WERI-Rb-1 (cell line): ENCODE measurements around the gene GXYLT2.
"Not testable (repeated sequence)": the region's sequence is repeated elsewhere in the genome, so short reads cannot be mapped to it uniquely, and the experiment has no call there.

ENCODE experiments used
- DNase-seq: peaks from one replicate; pipeline ENCODE4 v3.0.0-alpha.2; 2020
- H3K27ac ChIP-seq: fragments of 250-450 bp; sonication (Bioruptor Pico); 2 replicates; pipeline ENCODE4 v1.5.1; 2020; ENCODE audit warnings: mild to moderate bottlenecking, moderate library complexity
- H3K27me3 ChIP-seq: fragments of 250-450 bp; sonication (Bioruptor Pico); 2 replicates; pipeline ENCODE4 v1.5.1; 2021; ENCODE audit warnings: mild to moderate bottlenecking, low read depth, moderate library complexity; ENCODE audit not compliant: insufficient read depth, severe bottlenecking
- H3K36me3 ChIP-seq: fragments of 250-450 bp; sonication (Bioruptor Pico); 2 replicates; pipeline ENCODE4 v1.5.1; 2020; ENCODE audit warnings: mild to moderate bottlenecking, moderate library complexity
- H3K4me3 ChIP-seq: 2 replicates; pipeline ENCODE4 v1.5.1; 2011; ENCODE audit warnings: low read depth, mild to moderate bottlenecking, control low read depth, low read length
- H3K9me3 ChIP-seq: fragments of 250-450 bp; sonication (Bioruptor Pico); 2 replicates; pipeline ENCODE4 v1.5.1; 2021; ENCODE audit warnings: mild to moderate bottlenecking, moderate library complexity; ENCODE audit not compliant: severe bottlenecking
- TF ChIP-seq, protein P1 (sequence below): IDR thresholded peaks from 2 replicates; pipeline ENCODE4 v1.5.1; 2011; ENCODE audit warnings: low read depth, mild to moderate bottlenecking, control low read depth, inconsistent platforms, low read length

GXYLT2 gene

GRCh38 chr3:72996473-72997333 lies 108.9 kb downstream of the GXYLT2 start, which contains the start of gene PPP4R2:
TSS of gene PPP4R2 (plus strand) at chr3:72996811. CDS start at chr3:72997038, 227 bp downstream.
- no peaks in the 10 kb centered on the region for H3K9me3 ChIP-seq
- TF ChIP-seq, protein P1, sequence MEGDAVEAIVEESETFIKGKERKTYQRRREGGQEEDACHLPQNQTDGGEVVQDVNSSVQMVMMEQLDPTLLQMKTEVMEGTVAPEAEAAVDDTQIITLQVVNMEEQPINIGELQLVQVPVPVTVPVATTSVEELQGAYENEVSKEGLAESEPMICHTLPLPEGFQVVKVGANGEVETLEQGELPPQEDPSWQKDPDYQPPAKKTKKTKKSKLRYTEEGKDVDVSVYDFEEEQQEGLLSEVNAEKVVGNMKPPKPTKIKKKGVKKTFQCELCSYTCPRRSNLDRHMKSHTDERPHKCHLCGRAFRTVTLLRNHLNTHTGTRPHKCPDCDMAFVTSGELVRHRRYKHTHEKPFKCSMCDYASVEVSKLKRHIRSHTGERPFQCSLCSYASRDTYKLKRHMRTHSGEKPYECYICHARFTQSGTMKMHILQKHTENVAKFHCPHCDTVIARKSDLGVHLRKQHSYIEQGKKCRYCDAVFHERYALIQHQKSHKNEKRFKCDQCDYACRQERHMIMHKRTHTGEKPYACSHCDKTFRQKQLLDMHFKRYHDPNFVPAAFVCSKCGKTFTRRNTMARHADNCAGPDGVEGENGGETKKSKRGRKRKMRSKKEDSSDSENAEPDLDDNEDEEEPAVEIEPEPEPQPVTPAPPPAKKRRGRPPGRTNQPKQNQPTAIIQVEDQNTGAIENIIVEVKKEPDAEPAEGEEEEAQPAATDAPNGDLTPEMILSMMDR, result 0 out of 2 replicates have a peak, but pooled peaks have one; percentile 7
- DNase-seq, result peak; percentile 89

DNA sequence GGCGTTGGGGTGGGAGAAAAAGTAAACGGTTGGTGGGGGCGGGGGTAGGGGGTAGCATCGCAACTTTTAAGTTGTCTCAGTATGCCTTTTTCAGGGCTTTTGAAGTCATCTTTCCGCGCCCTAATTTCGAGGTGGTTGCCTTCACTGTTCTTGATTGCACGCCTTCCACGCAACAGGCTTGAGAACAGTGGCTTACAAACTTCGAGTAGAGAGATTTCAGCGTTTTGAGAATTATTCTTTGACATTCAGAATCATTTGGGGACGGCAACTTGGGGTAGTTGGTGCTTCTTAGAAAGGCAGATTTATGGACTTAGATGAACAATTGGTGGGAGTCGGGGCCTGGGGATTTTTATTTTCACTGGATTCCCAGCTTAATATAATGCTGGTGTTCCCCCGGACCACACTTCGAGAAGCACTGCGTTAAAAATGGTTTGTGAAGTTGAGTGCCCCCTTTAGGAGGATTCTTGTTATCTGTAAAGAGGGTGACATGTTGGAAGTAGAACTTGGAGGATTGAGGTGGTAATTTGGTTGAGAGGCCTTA lies 109.6 kb downstream of the GXYLT2 start:
- DNase-seq, result peak; percentile 22
- Histone ChIP-seq H3K4me3 (peak overlapping the region; percentile 97), H3K9me3 (no peaks in the 10 kb centered on the region), H3K27ac (peak overlapping the region; percentile 96), H3K36me3 (peaks cover 45% of the 10 kb centered on the region), H3K27me3 (no peaks in the 10 kb centered on the region)
- TF ChIP-seq, protein P1, result peak; percentile 25; the same call in 1 of the 2 replicates

More at GRCh38 chr3:72996473-72997333, 108.9 kb downstream of the GXYLT2 start, which contains the start of gene PPP4R2:
- peaks cover 38% of the 10 kb centered on the region for H3K36me3 ChIP-seq
- peak within 1 kb of the TSS; percentile 97 for H3K4me3 ChIP-seq
- H3K27me3 ChIP-seq, result no peaks in the 10 kb centered on the region
- H3K27ac ChIP-seq, result peak within 1 kb of the TSS; percentile 96

DNA sequence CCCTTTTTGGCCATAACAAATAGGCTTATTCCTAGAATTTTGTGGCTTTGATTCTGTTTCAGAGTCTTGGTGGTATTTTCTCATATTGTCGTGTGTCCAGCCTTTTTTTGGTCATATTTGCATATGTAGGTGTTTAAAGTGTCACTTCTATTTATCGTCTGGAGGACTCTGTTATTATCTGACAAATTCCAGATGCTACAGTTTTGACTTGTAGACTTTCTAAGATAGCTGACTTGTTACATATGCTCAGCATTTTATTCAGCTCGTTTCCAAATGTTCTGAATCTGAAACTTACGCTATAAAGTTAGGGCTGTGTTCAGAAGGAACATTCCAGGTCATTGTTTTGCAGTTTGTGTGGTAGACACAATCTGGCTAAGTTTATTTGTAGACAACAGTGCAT lies 110.6 kb downstream of the GXYLT2 start:
- peak overlapping the region; percentile 17 for H3K4me3 ChIP-seq

GRCh38 chr3:72999951-73000350 lies 112.1 kb downstream of the GXYLT2 start:
- H3K9me3 ChIP-seq, result no peaks in the 10 kb centered on the region
- H3K27me3 ChIP-seq, result no peaks in the 10 kb centered on the region
- TF ChIP-seq, protein P1, result no peak
- H3K27ac ChIP-seq, result no peak overlapping the region
- H3K4me3 ChIP-seq, result no peak overlapping the region
- peaks cover 63% of the 10 kb centered on the region for H3K36me3 ChIP-seq
- DNase-seq, result no peak

More for the DNA sequence above, 110.6 kb downstream of the GXYLT2 start:
- DNase-seq, result no peak
- H3K9me3 ChIP-seq, result no peaks in the 10 kb centered on the region
- no peak overlapping the region for H3K27ac ChIP-seq
- TF ChIP-seq, protein P1, result no peak
- H3K27me3 ChIP-seq, result no peaks in the 10 kb centered on the region
- H3K36me3 ChIP-seq, result peaks cover 48% of the 10 kb centered on the region

GRCh38 chr3:73003050-73003449 lies 115.2 kb downstream of the GXYLT2 start:
- not testable (repeated sequence) for H3K4me3 ChIP-seq, H3K9me3 ChIP-seq, DNase-seq, H3K27ac ChIP-seq, H3K27me3 ChIP-seq
- peaks cover 87% of the 10 kb centered on the region for H3K36me3 ChIP-seq

DNA sequence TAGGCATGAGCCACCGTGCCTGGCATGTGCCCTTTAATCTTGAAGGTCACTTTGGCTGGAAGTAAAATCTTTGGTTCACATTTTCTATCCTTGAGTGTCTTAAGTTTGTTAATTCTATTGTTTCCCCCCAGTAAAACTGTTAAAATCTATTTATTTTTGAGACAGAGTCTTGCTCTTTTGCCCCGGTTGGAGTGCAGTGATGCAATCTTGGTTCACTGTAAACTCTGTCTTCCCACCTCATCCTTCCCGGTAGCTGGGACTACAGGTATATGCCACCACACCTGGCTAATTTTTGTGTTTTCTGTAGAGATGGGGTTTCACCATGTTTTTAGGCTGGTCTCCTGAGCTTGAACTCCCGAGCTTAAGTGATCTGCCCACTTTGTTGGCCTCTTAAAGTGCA lies 116.5 kb downstream of the GXYLT2 start:
- no peak for DNase-seq
- Histone ChIP-seq H3K27me3 (no peaks in the 10 kb centered on the region), H3K36me3 (peaks cover 76% of the 10 kb centered on the region), H3K27ac (no peak overlapping the region), H3K4me3 (no peak overlapping the region), H3K9me3 (no peaks in the 10 kb centered on the region)
- TF ChIP-seq, protein P1, result no peak
